Esophagus squamous epithelium (tissue), 5 donors: ENCODE measurements around the gene KCNK4. TPM values are rescaled to one million over a fixed set of nuclear protein-coding genes. Genes with fewer than 3 reads are reported as not detected.

ENCODE experiments used
- DNase-seq: peaks from one replicate; lab custom pipeline; 2025; lab: John Stamatoyannopoulos, UW
- H3K27ac ChIP-seq, 4 donors: fragments of 200-600 bp; sonication (generic); one replicate each; pipeline ENCODE4 v1.5.1; 2016 to 2019; ENCODE audit warnings: mild to moderate bottlenecking in 1 of 4
- H3K27me3 ChIP-seq, 4 donors: fragments of 200-600 bp; sonication (generic); 1 replicate in 3 of 4; 2 replicates in 1 of 4; pipeline versions ENCODE4 v1.5.1 to v1.6.0; 2017 to 2021; ENCODE audit warnings: antibody characterized with exemption in 1 of 4
- H3K36me3 ChIP-seq, 3 donors: fragments of 200-600 bp; sonication (generic); one replicate each; pipeline ENCODE4 v1.5.1; 2016 to 2019
- H3K4me1 ChIP-seq, 3 donors: fragments of 200-600 bp; sonication (generic); one replicate each; pipeline ENCODE4 v1.5.1; 2017 to 2019
- H3K4me3 ChIP-seq, 4 donors: fragments of 200-600 bp; sonication (generic); 1 replicate in 3 of 4; 2 replicates in 1 of 4; pipeline ENCODE4 v1.5.1; 2016 to 2019; ENCODE audit warnings: mild to moderate bottlenecking in 2 of 4, moderate library complexity in 1 of 4
- H3K9me3 ChIP-seq, 3 donors: fragments of 200-600 bp; sonication (generic); one replicate each; pipeline ENCODE4 v1.5.1; 2016 to 2019
- CTCF ChIP-seq, 6 experiments: fragments of 450-650 bp in 4 of 6; fragments of 200-600 bp in 2 of 6; sonication (generic) in 2 of 6; IDR thresholded peaks; one replicate each; pipeline ENCODE4 v1.5.1; 2016 to 2019; ENCODE audit warnings: antibody characterized with exemption in 6 of 6, mild to moderate bottlenecking in 4 of 6, moderate library complexity in 4 of 6
- POLR2A ChIP-seq, 4 donors: fragments of 450-650 bp; IDR thresholded peaks; one replicate each; pipeline ENCODE4 v1.6.1; 2017; ENCODE audit warnings: antibody characterized with exemption in 4 of 4, mild to moderate bottlenecking in 4 of 4, moderate library complexity in 3 of 4
- WGBS, 2 donors: methylation state at CpG; one replicate each; pipeline ENCODE4 v1.1.5; 2018; 5-methylcytosine and 5-hydroxymethylcytosine counted together
- intact Hi-C: fragments of 100-400 bp; cut with DNase I; formaldehyde crosslinking; loops from one replicate; pipeline ENCODE4 v1.15.0; 2022
- total RNA-seq, 4 donors: library from RNA; depleted of rRNA; stranded (reverse); fragments of >200 nt; gene quantifications; one replicate each; pipeline ENCODE4 v1.1.0, GENCODE V29; 2016
- donor health status: DM: yes; HTN: yes; CAD: no.

KCNK4 gene
- total RNA-seq, 4 donors from 2014 or later, result not detected

- Histone ChIP-seq H3K27me3 (no peaks in the 10 kb centered on the region), H3K27ac (no peak overlapping the region), H3K36me3 (peaks cover 51 to 100% (median 59%) of the 10 kb centered on the region in 3 donors), H3K4me3 (no peak overlapping the region), H3K4me1 (peaks cover 0 to 24% (median 1%) of the 10 kb centered on the region in 3 donors), H3K9me3 (no peaks in the 10 kb centered on the region)
- TF ChIP-seq POLR2A (IDR thresholded peaks at IDR 0.05) (no peak), CTCF (IDR thresholded peaks at IDR 0.05) (no peak)
- DNase-seq, result no peak
- intact Hi-C loops, result no loop called here
- 88 to 90% methylated on average over 15 to 19 of the region's 32 CpGs for WGBS, 2 donors
Observed at GRCh38 chr11:64258946-64259532, 32.1 kb upstream of the KCNK4 start.

GRCh38 chr11:64259533-64260067 is 31.5 kb upstream of the KCNK4 start:
- no peak for DNase-seq
- TF ChIP-seq CTCF (IDR thresholded peaks at IDR 0.05) (no peak), POLR2A (IDR thresholded peaks at IDR 0.05) (no peak)
- H3K4me1 ChIP-seq, result peaks cover 0 to 20% (median 0%) of the 10 kb centered on the region in 3 donors
- no peak overlapping the region for H3K27ac ChIP-seq
- peaks cover 54 to 100% (median 60%) of the 10 kb centered on the region in 3 donors for H3K36me3 ChIP-seq
- H3K9me3 ChIP-seq, result no peaks in the 10 kb centered on the region
- WGBS, 2 donors, result 73 to 77% methylated on average over 3 to 4 of the region's 4 CpGs
- no peak overlapping the region for H3K4me3 ChIP-seq
- no peaks in the 10 kb centered on the region for H3K27me3 ChIP-seq
- intact Hi-C loops, result no loop called here

GRCh38 chr11:64260147-64260708 is 30.9 kb upstream of the KCNK4 start:
- intact Hi-C loops, result no loop called here
- Histone ChIP-seq H3K36me3 (peaks cover 56 to 100% (median 59%) of the 10 kb centered on the region in 3 donors), H3K4me3 (no peak overlapping the region), H3K27me3 (no peaks in the 10 kb centered on the region), H3K9me3 (no peaks in the 10 kb centered on the region), H3K27ac (no peak overlapping the region), H3K4me1 (peaks cover 0 to 20% (median 0%) of the 10 kb centered on the region in 3 donors)
- 76 to 93% methylated on average over 5 to 6 of the region's 6 CpGs for WGBS, 2 donors
- no peak for DNase-seq
- TF ChIP-seq CTCF (IDR thresholded peaks at IDR 0.05), result no peak
- TF ChIP-seq POLR2A (IDR thresholded peaks at IDR 0.05), result no peak

- no peaks in the 10 kb centered on the region for H3K27me3 ChIP-seq
- peaks cover 51 to 100% (median 55%) of the 10 kb centered on the region in 3 donors for H3K36me3 ChIP-seq
- DNase-seq, result no peak
- no peak overlapping the region for H3K4me3 ChIP-seq
- 88 to 94% methylated on average over 4 to 5 of the region's 18 CpGs for WGBS, 2 donors
- no peaks in the 10 kb centered on the region for H3K9me3 ChIP-seq
- TF ChIP-seq CTCF (IDR thresholded peaks at IDR 0.05) (no peak), POLR2A (IDR thresholded peaks at IDR 0.05) (no peak)
- peaks cover under 1 to 17% (median 2%) of the 10 kb centered on the region in 3 donors for H3K4me1 ChIP-seq
- intact Hi-C loops, result no loop called here
- H3K27ac ChIP-seq, result no peak overlapping the region
Observed at GRCh38 chr11:64261556-64262080, 29.5 kb upstream of the KCNK4 start.
